BLaER1 treated with 17β-estradiol and CSF1 and Interleukin-3, amounts not matched to agents 10 nM and 100 nM (cell line): ENCODE data around the gene ELF4.

Experiments
- H3K27ac ChIP-seq, 11 experiments: shearing (Covaris generic); formaldehyde crosslinking; 2 replicates each; pipeline ENCODE4 v1.8.1; 2022
- H3K27me3 ChIP-seq, 11 experiments: shearing (Covaris generic); formaldehyde crosslinking; 2 replicates each; pipeline ENCODE4 v1.8.1; 2022
- H3K36me3 ChIP-seq, 11 experiments: shearing (Covaris generic); formaldehyde crosslinking; 2 replicates each; pipeline ENCODE4 v1.8.1; 2022
- H3K4me1 ChIP-seq, 10 experiments: shearing (Covaris generic); formaldehyde crosslinking; 2 replicates each; pipeline ENCODE4 v1.8.1; 2022
- H3K4me2 ChIP-seq, 11 experiments: shearing (Covaris generic); formaldehyde crosslinking; 2 replicates each; pipeline ENCODE4 v1.8.1; 2022
- H3K4me3 ChIP-seq, 10 experiments: shearing (Covaris generic); formaldehyde crosslinking; 2 replicates each; pipeline ENCODE4 v1.8.1; 2022
- H3K9ac ChIP-seq, 11 experiments: shearing (Covaris generic); formaldehyde crosslinking; 2 replicates each; pipeline ENCODE4 v1.8.1; 2022
- H3K9me3 ChIP-seq, 11 experiments: shearing (Covaris generic); formaldehyde crosslinking; replicated peaks in 1 of 11; 2 replicates each; pipeline ENCODE4 v1.8.1; 2022
- H4K20me1 ChIP-seq, 11 experiments: shearing (Covaris generic); formaldehyde crosslinking; 2 replicates each; pipeline ENCODE4 v1.8.1; 2022
- Cebpa-rat ChIP-seq, 11 experiments: shearing (Covaris generic); IDR thresholded peaks; 2 replicates each; pipeline ENCODE4 v1.8.1; 2022

Gene ELF4

GRCh38 chrX:130110379-130111219 is at the start of gene ELF4:
TSS of gene ELF4 (minus strand) at chrX:130110497. CDS start at chrX:130081330, 29,167 bp downstream.
- peaks cover 29 to 57% (median 39%) of the 10 kb centered on the region in 11 experiments for H4K20me1 ChIP-seq
- H3K4me3 ChIP-seq, result peak within 1 kb of the TSS; percentile 68 to 86 (median 76)
- H3K4me2 ChIP-seq, result peak within 1 kb of the TSS; percentile 71 to 85 (median 81)
- peaks cover 0 to 24% (median 7%) of the 10 kb centered on the region in 11 experiments; a peak in 8 of 22 replicates for H3K9me3 ChIP-seq
- peak within 1 kb of the TSS; percentile 89 to 94 (median 91) for H3K9ac ChIP-seq
- H3K4me1 ChIP-seq, result peaks cover 39 to 60% (median 48%) of the 10 kb centered on the region in 10 experiments
- no peak for TF ChIP-seq Cebpa-rat (IDR thresholded peaks at IDR 0.05)
- H3K27me3 ChIP-seq, result peaks cover 27 to 48% (median 43%) of the 10 kb centered on the region in 11 experiments
- H3K27ac ChIP-seq, result peak within 1 kb of the TSS; percentile 82 to 95 (median 91)
- H3K36me3 ChIP-seq, result peaks cover 0 to 10% (median 0%) of the 10 kb centered on the region in 11 experiments; a peak in 2 of 22 replicates

- no peak for TF ChIP-seq Cebpa-rat (IDR thresholded peaks at IDR 0.05)
- no peak overlapping the region for H3K4me2 ChIP-seq
Observed at GRCh38 chrX:130159776-130160175, 49.5 kb upstream of the ELF4 start.

GRCh38 chrX:130158311-130158710 is 48.0 kb upstream of the ELF4 start:
- peaks cover 0 to 14% (median 4%) of the 10 kb centered on the region in 11 experiments; a peak in 6 of 22 replicates for H3K36me3 ChIP-seq
- H3K9me3 ChIP-seq, result no peaks in the 10 kb centered on the region
- peaks cover 0 to 19% (median 0%) of the 10 kb centered on the region in 10 experiments; a peak in 4 of 20 replicates for H3K4me1 ChIP-seq
- H4K20me1 ChIP-seq, result peaks cover 0 to 44% (median 7%) of the 10 kb centered on the region in 11 experiments; a peak in 10 of 22 replicates
- no peak overlapping the region for H3K9ac ChIP-seq
- no peak for TF ChIP-seq Cebpa-rat (IDR thresholded peaks at IDR 0.05)
- no peak overlapping the region for H3K4me3 ChIP-seq
- no peak overlapping the region for H3K27ac ChIP-seq
- H3K27me3 ChIP-seq, result peaks cover 89 to 100% (median 99%) of the 10 kb centered on the region in 11 experiments
- H3K4me2 ChIP-seq, result no peak overlapping the region

More at GRCh38 chrX:130159776-130160175, 49.5 kb upstream of the ELF4 start:
- H3K36me3 ChIP-seq, result peaks cover 0 to 13% (median 4%) of the 10 kb centered on the region in 11 experiments; a peak in 3 of 22 replicates
- H3K27ac ChIP-seq, result no peak overlapping the region
- H3K4me1 ChIP-seq, result peaks cover 5 to 30% (median 8%) of the 10 kb centered on the region in 10 experiments; a peak in 15 of 20 replicates
- H4K20me1 ChIP-seq, result peaks cover 0 to 46% (median 7%) of the 10 kb centered on the region in 11 experiments; a peak in 9 of 22 replicates
- no peaks in the 10 kb centered on the region for H3K9me3 ChIP-seq
- H3K9ac ChIP-seq, result no peak overlapping the region
- H3K27me3 ChIP-seq, result peaks cover 75 to 100% (median 95%) of the 10 kb centered on the region in 11 experiments
- no peak overlapping the region for H3K4me3 ChIP-seq

DNA sequence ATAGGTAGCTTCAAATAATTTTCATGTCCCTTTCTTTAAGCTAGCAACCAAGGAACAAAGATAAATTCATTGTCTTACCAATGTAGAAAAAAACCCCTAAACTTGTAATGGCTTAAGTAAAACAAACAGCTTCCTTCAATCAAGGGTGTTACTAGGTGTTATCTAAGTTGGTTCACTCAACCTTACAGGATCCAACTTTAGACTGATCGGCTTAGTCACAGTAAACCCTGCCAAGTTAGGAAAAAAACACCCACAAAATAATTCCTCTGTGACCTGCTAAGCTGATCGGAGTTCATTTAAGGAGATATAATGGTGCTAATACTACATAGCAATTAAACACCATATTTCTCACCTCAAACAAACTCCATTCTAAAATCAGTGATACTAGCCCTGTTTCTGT is 45.3 kb upstream of the ELF4 start:
- H3K27me3 ChIP-seq, result peaks cover 83 to 100% (median 95%) of the 10 kb centered on the region in 11 experiments
- H3K36me3 ChIP-seq, result peaks cover 0 to 14% (median 4%) of the 10 kb centered on the region in 11 experiments; a peak in 6 of 22 replicates
- H3K4me1 ChIP-seq, result no peaks in the 10 kb centered on the region
- no peak overlapping the region for H3K4me2 ChIP-seq
- H3K9me3 ChIP-seq, result no peaks in the 10 kb centered on the region
- no peak overlapping the region for H3K4me3 ChIP-seq
- no peak for TF ChIP-seq Cebpa-rat (IDR thresholded peaks at IDR 0.05)
- H3K27ac ChIP-seq, result no peak overlapping the region
- H4K20me1 ChIP-seq, result peaks cover 0 to 29% (median 0%) of the 10 kb centered on the region in 11 experiments; a peak in 9 of 22 replicates
- H3K9ac ChIP-seq, result no peak overlapping the region

GRCh38 chrX:130147631-130148030 is 37.3 kb upstream of the ELF4 start:
- Histone ChIP-seq H3K36me3 (peaks cover 30 to 60% (median 52%) of the 10 kb centered on the region in 11 experiments), H3K27me3 (peaks cover 54 to 97% (median 91%) of the 10 kb centered on the region in 11 experiments), H3K9ac (no peak overlapping the region), H3K9me3 (no peaks in the 10 kb centered on the region), H3K4me1 (peaks cover 0 to 9% (median 0%) of the 10 kb centered on the region in 10 experiments; a peak in 3 of 20 replicates), H3K4me2 (no peak overlapping the region), H4K20me1 (peaks cover 0 to 19% (median 0%) of the 10 kb centered on the region in 11 experiments; a peak in 6 of 22 replicates), H3K4me3 (no peak overlapping the region), H3K27ac (no peak overlapping the region)
- TF ChIP-seq Cebpa-rat (IDR thresholded peaks at IDR 0.05), result no peak

- no peak overlapping the region for H3K27ac ChIP-seq
- H4K20me1 ChIP-seq, result peaks cover 0 to 20% (median 0%) of the 10 kb centered on the region in 11 experiments; a peak in 6 of 22 replicates
- no peaks in the 10 kb centered on the region for H3K9me3 ChIP-seq
- H3K4me3 ChIP-seq, result no peak overlapping the region
- H3K4me2 ChIP-seq, result no peak overlapping the region
- no peak for TF ChIP-seq Cebpa-rat (IDR thresholded peaks at IDR 0.05)
- peaks cover 52 to 100% (median 98%) of the 10 kb centered on the region in 11 experiments for H3K27me3 ChIP-seq
- H3K36me3 ChIP-seq, result peaks cover 40 to 78% (median 64%) of the 10 kb centered on the region in 11 experiments
- H3K9ac ChIP-seq, result no peak overlapping the region
- H3K4me1 ChIP-seq, result peaks cover 0 to 9% (median 0%) of the 10 kb centered on the region in 10 experiments; a peak in 3 of 20 replicates
Observed at GRCh38 chrX:130145123-130145522, 34.8 kb upstream of the ELF4 start.

DNA sequence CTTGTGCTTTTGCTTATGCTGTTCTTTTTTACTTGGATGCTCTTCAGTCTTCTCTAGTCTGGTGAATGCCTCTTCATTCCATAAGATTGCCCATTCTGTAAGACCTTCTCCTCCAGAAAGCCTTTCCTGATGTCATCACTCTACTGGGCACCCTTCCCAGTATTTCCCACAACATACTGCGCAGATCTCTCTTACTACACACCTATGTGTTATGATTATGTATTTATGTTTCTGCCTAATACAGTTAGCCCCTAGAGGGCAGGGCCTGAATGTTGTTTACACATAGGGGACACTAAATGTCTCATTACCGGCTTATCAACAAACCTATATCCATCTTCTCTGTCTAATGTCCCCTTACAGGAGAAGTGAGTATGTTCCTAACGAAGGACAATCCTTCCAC is 34.2 kb upstream of the ELF4 start:
- Histone ChIP-seq H3K4me1 (peaks cover 0 to 14% (median 0%) of the 10 kb centered on the region in 10 experiments; a peak in 3 of 20 replicates), H3K27me3 (peaks cover 47 to 100% (median 99%) of the 10 kb centered on the region in 11 experiments), H3K36me3 (peaks cover 46 to 84% (median 70%) of the 10 kb centered on the region in 11 experiments), H3K27ac (no peak overlapping the region), H3K9me3 (no peaks in the 10 kb centered on the region), H4K20me1 (peaks cover 0 to 25% (median 0%) of the 10 kb centered on the region in 11 experiments; a peak in 6 of 22 replicates), H3K9ac (no peak overlapping the region), H3K4me2 (no peak overlapping the region), H3K4me3 (no peak overlapping the region)
- no peak for TF ChIP-seq Cebpa-rat (IDR thresholded peaks at IDR 0.05)

DNA sequence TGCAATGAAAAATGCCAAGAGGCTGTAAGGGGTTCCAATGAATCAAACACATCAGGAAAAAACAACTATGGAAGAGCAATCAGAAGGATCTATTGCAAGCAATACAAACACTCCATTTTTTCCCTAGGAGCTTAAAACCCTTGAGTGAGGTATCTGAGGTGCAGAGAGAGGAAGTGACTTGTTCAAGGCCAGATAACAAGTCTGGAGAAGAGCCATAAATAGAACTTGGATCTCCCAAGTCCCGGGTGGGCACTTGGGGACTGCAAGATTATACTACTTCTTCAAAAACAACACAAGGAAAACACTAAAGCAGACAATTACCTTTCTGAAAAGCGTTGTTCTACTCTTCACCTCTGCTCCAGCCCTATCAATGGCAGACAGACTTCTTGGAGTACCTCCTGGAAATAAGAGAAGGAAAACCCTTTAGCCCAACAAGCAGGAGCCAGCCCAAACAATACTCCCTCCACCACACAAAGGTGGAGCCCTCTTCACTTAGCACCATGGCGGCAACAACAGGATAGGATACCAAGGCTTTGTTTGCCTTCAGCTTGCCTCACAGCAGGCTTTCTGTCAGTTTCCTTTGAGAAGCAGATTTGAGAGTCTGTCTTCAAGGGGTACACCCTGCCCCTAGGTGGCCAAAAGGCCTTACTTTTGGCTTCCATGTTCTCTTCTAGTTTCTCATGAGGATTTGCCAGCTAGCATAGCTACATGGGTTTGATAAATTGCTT is 29.3 kb upstream of the ELF4 start:
- Histone ChIP-seq H3K27me3 (peaks cover 36 to 99% (median 91%) of the 10 kb centered on the region in 11 experiments), H3K36me3 (peaks cover 47 to 95% (median 62%) of the 10 kb centered on the region in 11 experiments), H4K20me1 (peaks cover 0 to 19% (median 0%) of the 10 kb centered on the region in 11 experiments; a peak in 5 of 22 replicates), H3K9me3 (no peaks in the 10 kb centered on the region), H3K4me3 (no peak overlapping the region), H3K4me2 (no peak overlapping the region), H3K27ac (no peak overlapping the region), H3K4me1 (0 out of 20 replicates have a peak, but pooled peaks cover 0 to 6% (median 0%) of the 10 kb centered on the region in 10 experiments), H3K9ac (no peak overlapping the region; a peak in 1 of 22 replicates)
- TF ChIP-seq Cebpa-rat (IDR thresholded peaks at IDR 0.05), result no peak
